ACC112 (cell line): Measurements from ENCODE around the gene SNORC.
"Not testable (repeated sequence)": the region's sequence is repeated elsewhere in the genome, so short reads cannot be mapped to it uniquely, and the experiment has no call there.

Source experiments
- H2AFZ ChIP-seq: fragments of 200-600 bp; sonication (generic); one replicate; pipeline ENCODE4 v1.6.0; 2017; ENCODE audit warnings: antibody characterized with exemption, low read length; ENCODE audit not compliant: unreplicated experiment
- H3K27ac ChIP-seq: fragments of 200-600 bp; sonication (generic); 2 replicates; pipeline ENCODE4 v1.5.1; 2014; ENCODE audit warnings: low read depth, mild to moderate bottlenecking, antibody characterized with exemption, low read length, moderate library complexity
- H3K27me3 ChIP-seq: fragments of 200-600 bp; sonication (generic); 2 replicates; pipeline ENCODE4 v1.6.1; 2014; ENCODE audit warnings: mild to moderate bottlenecking, antibody characterized with exemption, low read length, moderate library complexity, mixed read lengths; ENCODE audit not compliant: insufficient read depth
- H3K36me3 ChIP-seq: fragments of 200-600 bp; sonication (generic); 2 replicates; pipeline ENCODE4 v1.6.1; 2016; ENCODE audit warnings: mild to moderate bottlenecking, antibody characterized with exemption, low read length, moderate library complexity, mixed read lengths; ENCODE audit not compliant: insufficient read depth
- H3K4me1 ChIP-seq: fragments of 200-600 bp; sonication (generic); one replicate; pipeline ENCODE4 v1.6.1; 2016; ENCODE audit warnings: low read length, mixed read lengths; ENCODE audit not compliant: insufficient read depth, unreplicated experiment, control insufficient read depth
- H3K4me3 ChIP-seq: fragments of 200-600 bp; sonication (generic); 2 replicates; pipeline ENCODE4 v1.5.1; 2014; ENCODE audit warnings: mild to moderate bottlenecking, low read depth, low read length
- H3K79me2 ChIP-seq: fragments of 200-600 bp; sonication (generic); one replicate; pipeline ENCODE4 v1.6.0; 2016; ENCODE audit warnings: low read length; ENCODE audit not compliant: control insufficient read depth, unreplicated experiment, insufficient read depth

SNORC gene

GRCh38 chr2:232846055-232846454 lies 24.0 kb upstream of the SNORC start:
- peaks cover 24% of the 10 kb centered on the region for H3K36me3 ChIP-seq

GRCh38 chr2:232850039-232850438 lies 20.0 kb upstream of the SNORC start:
- Histone ChIP-seq H2AFZ (no peak overlapping the region), H3K4me3 (no peak overlapping the region), H3K79me2 (no peaks in the 10 kb centered on the region), H3K4me1 (peaks cover 20% of the 10 kb centered on the region), H3K36me3 (peaks cover 28% of the 10 kb centered on the region), H3K27me3 (no peaks in the 10 kb centered on the region), H3K27ac (no peak overlapping the region)

More at GRCh38 chr2:232846055-232846454, 24.0 kb upstream of the SNORC start:
- Histone ChIP-seq H3K4me3 (no peak overlapping the region), H3K27me3 (no peaks in the 10 kb centered on the region), H2AFZ (no peak overlapping the region), H3K27ac (no peak overlapping the region), H3K4me1 (no peaks in the 10 kb centered on the region), H3K79me2 (no peaks in the 10 kb centered on the region)

DNA sequence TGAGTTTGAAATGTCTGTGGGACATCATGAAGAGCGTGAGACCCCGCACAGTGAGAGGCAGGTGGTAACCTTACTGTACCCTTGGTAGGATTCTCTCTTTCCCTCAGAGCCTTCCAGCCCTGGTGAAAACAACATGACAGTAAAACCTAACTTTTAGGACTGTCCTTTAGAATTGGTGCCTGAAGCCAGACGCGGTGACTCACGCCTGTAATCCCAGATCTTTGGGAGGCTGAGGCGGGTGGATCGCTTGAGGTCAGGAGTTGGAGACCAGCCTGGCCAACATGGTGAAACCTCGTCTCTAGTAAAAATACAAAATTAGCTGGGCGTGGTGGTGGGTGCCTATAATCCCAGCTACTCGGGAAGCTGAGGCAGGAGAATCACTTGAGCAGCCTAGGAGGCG lies 18.0 kb upstream of the SNORC start:
- H3K27ac ChIP-seq: 0 out of 2 replicates have a peak overlapping the region, but pooled peaks have one; percentile 13
- H3K36me3 ChIP-seq: peaks cover 29% of the 10 kb centered on the region
- not testable (repeated sequence) for H2AFZ ChIP-seq, H3K79me2 ChIP-seq, H3K27me3 ChIP-seq, H3K4me3 ChIP-seq
- peaks cover 36% of the 10 kb centered on the region for H3K4me1 ChIP-seq

- Histone ChIP-seq H3K36me3 (peaks cover 34% of the 10 kb centered on the region), H3K27ac (no peak overlapping the region), H3K79me2 (no peaks in the 10 kb centered on the region), H2AFZ (no peak overlapping the region), H3K4me1 (peaks cover 38% of the 10 kb centered on the region), H3K27me3 (no peaks in the 10 kb centered on the region), H3K4me3 (no peak overlapping the region)
These were observed 17.4 kb upstream of the SNORC start for GRCh38 chr2:232852676-232853075.

- Histone ChIP-seq H3K27me3 (no peaks in the 10 kb centered on the region), H3K4me3 (no peak overlapping the region), H3K79me2 (no peaks in the 10 kb centered on the region), H3K27ac (peak overlapping the region; percentile 40), H3K4me1 (peaks cover 38% of the 10 kb centered on the region), H3K36me3 (peaks cover 43% of the 10 kb centered on the region), H2AFZ (no peak overlapping the region)
These were observed 16.0 kb upstream of the SNORC start for GRCh38 chr2:232854082-232854481.

DNA sequence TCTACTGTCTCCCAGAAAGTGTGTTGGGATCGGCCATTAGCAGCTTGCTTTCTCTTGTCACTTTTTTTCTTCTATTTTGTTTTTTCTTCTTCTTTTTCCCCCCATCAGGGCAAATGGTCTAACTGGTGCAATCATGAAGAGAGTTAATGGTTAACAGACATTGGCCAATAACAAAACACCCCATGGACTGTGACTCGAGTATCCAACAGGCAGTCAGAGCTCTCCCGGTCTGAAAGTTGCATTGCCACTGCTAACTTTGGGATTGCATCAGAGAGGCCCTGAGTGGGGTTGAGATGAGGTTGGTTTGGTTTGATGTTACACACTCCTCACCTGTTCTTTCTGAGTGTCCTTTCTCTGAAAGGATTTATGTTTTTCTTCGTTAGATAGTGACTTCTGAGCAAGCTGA lies 12.9 kb upstream of the SNORC start:
- H2AFZ ChIP-seq: no peak overlapping the region
- peak overlapping the region; percentile 39 for H3K27ac ChIP-seq
- no peaks in the 10 kb centered on the region for H3K79me2 ChIP-seq
- H3K27me3 ChIP-seq: no peaks in the 10 kb centered on the region
- H3K36me3 ChIP-seq: peaks cover 55% of the 10 kb centered on the region
- H3K4me3 ChIP-seq: no peak overlapping the region
- H3K4me1 ChIP-seq: peaks cover 44% of the 10 kb centered on the region

GRCh38 chr2:232859385-232859916 lies 10.6 kb upstream of the SNORC start:
- Histone ChIP-seq H2AFZ (no peak overlapping the region), H3K27ac (no peak overlapping the region), H3K27me3 (no peaks in the 10 kb centered on the region), H3K79me2 (no peaks in the 10 kb centered on the region), H3K4me1 (peaks cover 28% of the 10 kb centered on the region), H3K36me3 (peaks cover 52% of the 10 kb centered on the region), H3K4me3 (no peak overlapping the region)

- no peak overlapping the region for H3K4me3 ChIP-seq
- H3K4me1 ChIP-seq: peaks cover 20% of the 10 kb centered on the region
- no peaks in the 10 kb centered on the region for H3K27me3 ChIP-seq
- H3K79me2 ChIP-seq: no peaks in the 10 kb centered on the region
- H2AFZ ChIP-seq: no peak overlapping the region
- H3K36me3 ChIP-seq: peaks cover 47% of the 10 kb centered on the region
- no peak overlapping the region for H3K27ac ChIP-seq
These were observed 9.3 kb upstream of the SNORC start for GRCh38 chr2:232860593-232861241.

DNA sequence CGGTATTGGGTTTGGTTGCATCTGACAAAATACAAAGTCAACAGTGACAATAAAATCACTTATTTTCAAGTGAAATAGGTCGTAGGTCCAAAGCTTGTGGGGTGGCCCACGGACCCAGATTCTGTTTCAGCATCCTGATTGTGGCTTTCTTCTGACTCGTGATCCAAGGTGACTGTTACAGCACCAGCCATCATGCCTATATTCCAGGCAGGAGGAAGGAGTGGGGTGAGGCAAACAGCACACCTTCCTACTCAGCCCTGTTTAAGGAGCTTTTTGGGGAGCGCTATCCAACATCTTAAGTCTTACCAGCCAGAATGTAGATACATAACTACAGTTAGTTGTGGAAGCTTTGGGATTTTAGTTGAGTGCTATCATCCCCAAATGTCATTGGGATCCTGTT lies 8.7 kb upstream of the SNORC start:
- peaks cover 16% of the 10 kb centered on the region for H3K4me1 ChIP-seq
- peaks cover 41% of the 10 kb centered on the region for H3K36me3 ChIP-seq

DNA sequence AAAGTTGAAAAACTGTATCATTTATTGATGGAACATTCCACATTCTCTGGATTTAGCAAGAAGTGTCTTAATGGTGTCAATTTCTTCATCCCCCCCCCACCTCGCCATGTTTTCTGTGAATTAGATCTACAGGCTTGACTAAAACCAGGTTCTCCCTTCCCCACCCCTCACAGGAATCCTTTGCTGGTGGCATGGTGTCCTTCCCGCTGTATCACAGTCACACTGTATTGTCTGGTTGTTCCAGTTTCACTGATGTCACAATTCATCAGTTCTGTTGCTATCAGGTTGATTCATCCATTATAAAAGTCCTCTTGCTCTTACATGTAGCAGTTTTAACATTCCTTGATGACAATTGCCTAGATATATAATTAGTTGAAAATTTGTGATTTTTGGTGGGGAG lies 6.1 kb upstream of the SNORC start:
- Histone ChIP-seq H3K27ac (no peak overlapping the region), H3K4me3 (no peak overlapping the region), H3K27me3 (no peaks in the 10 kb centered on the region), H3K36me3 (peaks cover 16% of the 10 kb centered on the region; the same call in 1 of the 2 replicates), H3K4me1 (peaks cover 6% of the 10 kb centered on the region), H3K79me2 (no peaks in the 10 kb centered on the region), H2AFZ (no peak overlapping the region)

More for the DNA sequence above, 8.7 kb upstream of the SNORC start:
- Histone ChIP-seq H3K27me3 (no peaks in the 10 kb centered on the region), H3K79me2 (no peaks in the 10 kb centered on the region), H3K27ac (no peak overlapping the region), H2AFZ (no peak overlapping the region), H3K4me3 (no peak overlapping the region)

DNA sequence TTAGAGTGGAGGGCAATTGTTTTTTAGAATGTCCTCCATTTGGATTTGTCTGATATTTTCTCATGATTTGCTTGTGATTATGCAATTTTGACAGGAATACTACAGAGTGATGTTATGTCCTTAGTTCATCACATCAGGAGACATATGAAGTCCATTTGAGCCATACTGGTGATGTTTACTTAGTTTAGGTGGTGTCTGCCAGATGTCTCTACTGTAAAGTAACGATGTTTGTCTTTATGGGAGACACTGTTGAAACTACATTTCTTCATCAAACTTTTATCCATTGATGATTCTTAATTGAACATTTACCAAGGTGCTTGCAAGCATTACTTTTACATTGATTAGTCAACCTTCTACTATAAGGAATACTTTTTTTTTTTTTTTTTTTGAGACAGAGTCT lies 4.9 kb upstream of the SNORC start:
- Histone ChIP-seq H3K4me1 (peaks cover 6% of the 10 kb centered on the region), H3K27me3 (no peaks in the 10 kb centered on the region), H3K27ac (no peak overlapping the region), H3K79me2 (no peaks in the 10 kb centered on the region), H3K36me3 (peaks cover 8% of the 10 kb centered on the region; the same call in 1 of the 2 replicates), H3K4me3 (no peak overlapping the region), H2AFZ (no peak overlapping the region)
